NT2/D1 (cell line): Measurements from ENCODE around the gene UBAC1.

Source experiments
- YY1 ChIP-seq: IDR thresholded peaks from 2 replicates; pipeline ENCODE4 v1.6.1; 2011; ENCODE audit not compliant: insufficient read length, insufficient read depth
- ZNF274 ChIP-seq: IDR thresholded peaks from 2 replicates; pipeline ENCODE4 v1.6.1; 2011; ENCODE audit warnings: mild to moderate bottlenecking, low read depth, low read length

DNA sequence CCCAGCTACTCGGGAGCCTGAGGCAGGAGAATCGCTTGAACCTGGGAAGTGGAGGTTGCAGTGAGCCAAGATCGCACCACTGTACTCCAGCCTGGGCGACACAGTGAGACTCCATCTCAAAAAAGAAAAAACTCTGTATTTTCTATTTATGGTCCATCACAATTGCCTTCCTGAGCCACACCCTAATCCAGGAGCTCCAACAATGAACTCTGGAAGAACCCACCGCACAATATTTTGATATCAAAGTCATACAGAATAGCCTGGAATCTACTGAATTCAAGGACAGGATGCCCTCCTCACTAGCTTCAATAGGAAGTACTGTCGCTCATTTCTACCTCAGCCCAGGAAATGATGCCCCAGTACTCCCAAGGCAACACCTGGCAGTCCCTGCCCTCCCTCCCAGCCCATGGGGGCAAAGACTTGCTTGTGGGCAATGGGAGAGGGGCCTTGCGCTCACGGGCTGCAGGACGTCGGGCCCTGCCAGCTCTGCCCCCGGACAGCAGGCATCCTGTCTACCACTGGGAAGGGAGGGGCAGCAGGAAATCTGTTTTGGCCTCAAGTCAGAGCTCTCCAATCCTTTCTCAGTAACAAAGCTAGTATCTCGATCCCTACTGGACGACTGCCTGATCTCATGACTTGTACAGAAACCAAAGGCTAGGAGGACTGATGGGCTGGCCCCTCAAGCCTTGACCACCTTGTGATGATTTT is 19.7 kb downstream of the UBAC1 start:
- TF ChIP-seq ZNF274 (no peak), YY1 (no peak)
